PC-9 (cell line): ENCODE results near the gene KLHL26.

ENCODE experiments used
- EZH2 ChIP-seq: fragments of 200-600 bp; sonication (generic); IDR thresholded peaks from 2 replicates; pipeline ENCODE4 v1.8.0; 2017; ENCODE audit warnings: antibody characterized with exemption, low read depth
- TF ChIP-seq, protein P1 (sequence below): fragments of 200-600 bp; sonication (generic); conservative IDR thresholded peaks from 2 replicates; pipeline ENCODE4 v1.6.1; 2017; ENCODE audit warnings: mixed run types, antibody characterized with exemption, mild to moderate bottlenecking, moderate library complexity

DNA sequence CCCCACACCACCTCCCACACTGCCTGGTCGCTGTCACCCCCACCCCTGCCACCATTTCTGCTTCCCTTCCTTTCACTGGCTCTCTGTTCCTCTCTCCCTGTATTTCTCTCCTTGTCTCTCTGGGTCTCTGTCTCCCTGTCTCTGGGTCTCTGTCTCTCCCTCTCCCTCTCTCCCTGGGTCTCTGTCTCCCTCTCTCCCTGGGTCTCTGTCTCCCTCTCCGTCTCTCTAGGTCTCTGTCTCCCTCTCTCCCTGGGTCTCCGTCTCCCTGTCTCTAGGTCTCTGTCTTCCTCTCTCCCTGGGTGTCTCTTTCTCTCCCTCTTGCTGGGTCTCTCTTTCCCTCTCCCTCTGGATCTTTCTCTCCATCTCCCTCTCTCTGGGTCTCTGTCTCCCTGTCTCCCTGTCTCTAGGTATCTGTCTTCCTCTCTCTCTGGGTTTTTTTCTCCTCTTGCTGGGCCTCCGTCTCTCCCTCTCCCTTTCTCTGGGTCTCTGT lies 21.6 kb downstream of the KLHL26 start:
- TF ChIP-seq, protein P1, sequence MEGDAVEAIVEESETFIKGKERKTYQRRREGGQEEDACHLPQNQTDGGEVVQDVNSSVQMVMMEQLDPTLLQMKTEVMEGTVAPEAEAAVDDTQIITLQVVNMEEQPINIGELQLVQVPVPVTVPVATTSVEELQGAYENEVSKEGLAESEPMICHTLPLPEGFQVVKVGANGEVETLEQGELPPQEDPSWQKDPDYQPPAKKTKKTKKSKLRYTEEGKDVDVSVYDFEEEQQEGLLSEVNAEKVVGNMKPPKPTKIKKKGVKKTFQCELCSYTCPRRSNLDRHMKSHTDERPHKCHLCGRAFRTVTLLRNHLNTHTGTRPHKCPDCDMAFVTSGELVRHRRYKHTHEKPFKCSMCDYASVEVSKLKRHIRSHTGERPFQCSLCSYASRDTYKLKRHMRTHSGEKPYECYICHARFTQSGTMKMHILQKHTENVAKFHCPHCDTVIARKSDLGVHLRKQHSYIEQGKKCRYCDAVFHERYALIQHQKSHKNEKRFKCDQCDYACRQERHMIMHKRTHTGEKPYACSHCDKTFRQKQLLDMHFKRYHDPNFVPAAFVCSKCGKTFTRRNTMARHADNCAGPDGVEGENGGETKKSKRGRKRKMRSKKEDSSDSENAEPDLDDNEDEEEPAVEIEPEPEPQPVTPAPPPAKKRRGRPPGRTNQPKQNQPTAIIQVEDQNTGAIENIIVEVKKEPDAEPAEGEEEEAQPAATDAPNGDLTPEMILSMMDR, result no peak
- TF ChIP-seq EZH2, result no peak
